Liver (tissue), 9 donors: Measurements from ENCODE around the gene MAML3. TPM values are rescaled to one million over a fixed set of nuclear protein-coding genes. Genes with fewer than 3 reads are reported as not detected.

Source experiments
- DNase-seq: peaks from one replicate; pipeline ENCODE4 v3.0.0-alpha.2; 2017; ENCODE audit warnings: low spot score
- H3K27ac ChIP-seq, 2 donors: one replicate each; pipeline ENCODE4 v1.7.0; 2013; ENCODE audit warnings: inconsistent platforms in 2 of 2, low read length in 2 of 2, control low read depth in 1 of 2, low read depth in 1 of 2, mild to moderate bottlenecking in 1 of 2
- H3K27me3 ChIP-seq, 4 donors: one replicate each; pipeline versions ENCODE4 v1.6.1 to v1.7.0; 2013; ENCODE audit warnings: low read length in 3 of 4, inconsistent platforms in 1 of 4, mild to moderate bottlenecking in 1 of 4, moderate library complexity in 1 of 4; ENCODE audit not compliant: control insufficient read depth in 4 of 4, insufficient read depth in 4 of 4
- H3K36me3 ChIP-seq, 4 donors: one replicate each; pipeline versions ENCODE4 v1.6.1 to v1.7.0; 2013; ENCODE audit warnings: low read length in 3 of 4, mild to moderate bottlenecking in 3 of 4, low read depth in 1 of 4, moderate library complexity in 1 of 4; ENCODE audit not compliant: control insufficient read depth in 4 of 4, insufficient read depth in 3 of 4
- H3K4me1 ChIP-seq, 4 donors: one replicate each; pipeline versions ENCODE4 v1.6.1 to v1.7.0; 2013; ENCODE audit warnings: low read length in 3 of 4, mild to moderate bottlenecking in 3 of 4, moderate library complexity in 1 of 4; ENCODE audit not compliant: control insufficient read depth in 4 of 4, insufficient read depth in 4 of 4
- H3K4me3 ChIP-seq, 3 donors: one replicate each; pipeline versions ENCODE4 v1.6.1 to v1.7.0; 2013; ENCODE audit warnings: low read length in 3 of 3, control low read depth in 1 of 3, low read depth in 1 of 3, mild to moderate bottlenecking in 1 of 3
- H3K9ac ChIP-seq, 2 donors: one replicate each; pipeline ENCODE4 v1.7.0; 2013; ENCODE audit warnings: low read length in 2 of 2, mild to moderate bottlenecking in 2 of 2, moderate library complexity in 2 of 2, control low read depth in 1 of 2, low read depth in 1 of 2
- H3K9me3 ChIP-seq, 4 donors: one replicate each; pipeline versions ENCODE4 v1.6.1 to v1.7.0; 2013; ENCODE audit warnings: low read length in 3 of 4; ENCODE audit not compliant: control insufficient read depth in 4 of 4
- EGR1 ChIP-seq, 2 donors: IDR thresholded peaks; 2 replicates each; pipeline ENCODE4 v1.6.1; 2016 to 2018; ENCODE audit warnings: antibody characterized with exemption in 2 of 2, low read depth in 2 of 2
- FOXA1 ChIP-seq: IDR thresholded peaks from 2 replicates; pipeline ENCODE4 v1.6.1; 2016; ENCODE audit warnings: antibody characterized with exemption
- FOXA2 ChIP-seq: IDR thresholded peaks from 2 replicates; pipeline ENCODE4 v1.6.1; 2016; ENCODE audit warnings: antibody characterized with exemption
- GABPA ChIP-seq, 2 donors: IDR thresholded peaks in 1 of 2; conservative IDR thresholded peaks in 1 of 2; 2 replicates each; pipeline ENCODE4 v1.6.1; 2016; ENCODE audit warnings: antibody characterized with exemption in 2 of 2, mild to moderate bottlenecking in 1 of 2, moderate library complexity in 1 of 2
- HNF4A ChIP-seq, 2 donors: conservative IDR thresholded peaks; 2 replicates each; pipeline ENCODE4 v1.6.1; 2016; ENCODE audit warnings: antibody characterized with exemption in 2 of 2, mild to moderate bottlenecking in 2 of 2
- HNF4G ChIP-seq: IDR thresholded peaks from 2 replicates; pipeline ENCODE4 v1.6.1; 2016; ENCODE audit warnings: antibody characterized with exemption
- JUND ChIP-seq, 2 donors: IDR thresholded peaks; 2 replicates each; pipeline ENCODE4 v1.6.1; 2016; ENCODE audit warnings: antibody characterized with exemption in 2 of 2
- NR2F2 ChIP-seq: IDR thresholded peaks from 2 replicates; pipeline ENCODE4 v1.6.1; 2016; ENCODE audit warnings: antibody characterized with exemption
- RAD21 ChIP-seq, 2 donors: IDR thresholded peaks; 2 replicates each; pipeline ENCODE4 v1.6.1; 2016; ENCODE audit warnings: antibody characterized with exemption in 2 of 2, mild to moderate bottlenecking in 2 of 2
- RXRA ChIP-seq, 2 donors: IDR thresholded peaks; 2 replicates each; pipeline ENCODE4 v1.6.1; 2017 to 2018; ENCODE audit warnings: antibody characterized with exemption in 2 of 2, mild to moderate bottlenecking in 1 of 2
- SP1 ChIP-seq: IDR thresholded peaks from 2 replicates; pipeline ENCODE4 v1.6.1; 2018; ENCODE audit warnings: antibody characterized with exemption, mild to moderate bottlenecking
- TAF1 ChIP-seq: conservative IDR thresholded peaks from 2 replicates; pipeline ENCODE4 v1.6.1; 2016; ENCODE audit warnings: antibody characterized with exemption, mild to moderate bottlenecking
- YY1 ChIP-seq: IDR thresholded peaks from 2 replicates; pipeline ENCODE4 v1.6.1; 2016; ENCODE audit warnings: antibody characterized with exemption, mild to moderate bottlenecking
- WGBS: extraction: QIAGEN DNeasy Blood & Tissue Kit; methylation state at CpG from one replicate; pipeline ENCODE4 v1.1.7; 2013; 5-methylcytosine and 5-hydroxymethylcytosine counted together
- polyA plus RNA-seq, 2 donors: library from polyadenylated mRNA; stranded (reverse) in 1 of 2; unstranded in 1 of 2; fragments of 200-250 nt in 1 of 2; fragments of >200 nt in 1 of 2; fragmentation: Nextera tagmentation in 1 of 2; extraction: Ambion mirVana in 1 of 2; gene quantifications; one replicate each; pipeline versions ENCODE4 v1.2.1 to v1.2.3, GENCODE V29; 2013 to 2015
- total RNA-seq, 2 donors: library from RNA; depleted of rRNA; stranded (reverse); fragments of >200 nt; gene quantifications; one replicate each; pipeline ENCODE4 v1.2.3, GENCODE V29; 2014
- TF ChIP-seq, protein P1 (sequence below): IDR thresholded peaks from 2 replicates; pipeline ENCODE4 v1.6.1; 2016; ENCODE audit warnings: antibody characterized with exemption
- TF ChIP-seq, protein P2 (sequence below): IDR thresholded peaks from 2 replicates; pipeline ENCODE4 v1.6.1; 2016; ENCODE audit warnings: antibody characterized with exemption
- TF ChIP-seq, protein P3 (sequence below): IDR thresholded peaks from 2 replicates; pipeline ENCODE4 v1.6.1; 2016; ENCODE audit warnings: antibody characterized with exemption
- TF ChIP-seq, protein P4 (sequence below): fragments of 150-350 bp; IDR thresholded peaks from 2 replicates; pipeline ENCODE4 v1.5.1; 2017; ENCODE audit warnings: improper control_type of control experiment, low read depth, low read length; ENCODE audit not compliant: missing input control
- TF ChIP-seq, protein P5 (sequence below): IDR thresholded peaks from 2 replicates; pipeline ENCODE4 v1.6.1; 2016; ENCODE audit warnings: antibody characterized with exemption, mild to moderate bottlenecking
- donor health status: healthy.
- donor health status: healthy.
- donor health status: healthy.
- donor health status: healthy.
- donor health status: healthy.

MAML3 gene
- total and polyA plus RNA-seq, 4 donors: 1.3 to 4.3 (median 2.7) TPM

DNA sequence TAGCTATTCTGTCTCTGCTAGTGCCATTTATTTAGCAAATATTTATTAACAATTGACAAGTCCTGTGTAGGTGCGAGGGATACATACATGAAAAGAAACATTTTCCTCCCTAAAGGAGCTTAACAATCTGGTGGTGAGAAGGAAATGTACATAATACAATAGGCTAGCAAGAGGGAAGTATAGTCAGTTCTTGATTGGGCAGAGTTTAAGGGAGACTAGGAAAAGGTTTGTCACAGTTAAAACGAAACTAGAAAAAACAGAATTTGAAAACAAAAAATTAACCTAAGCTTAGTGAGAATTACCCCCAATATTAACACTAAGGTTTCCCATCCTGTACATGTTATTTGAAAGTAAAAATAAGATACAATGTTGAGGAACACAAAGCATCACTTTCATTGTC lies 8.6 kb upstream of the MAML3 start:
- no peak overlapping the region for H3K9ac ChIP-seq
- peaks cover 2 to 12% (median 5%) of the 10 kb centered on the region in 4 donors for H3K4me1 ChIP-seq
- no peaks in the 10 kb centered on the region for H3K36me3 ChIP-seq
- no peaks in the 10 kb centered on the region for H3K9me3 ChIP-seq
- H3K4me3 ChIP-seq: no peak overlapping the region
- TF ChIP-seq, protein P1, sequence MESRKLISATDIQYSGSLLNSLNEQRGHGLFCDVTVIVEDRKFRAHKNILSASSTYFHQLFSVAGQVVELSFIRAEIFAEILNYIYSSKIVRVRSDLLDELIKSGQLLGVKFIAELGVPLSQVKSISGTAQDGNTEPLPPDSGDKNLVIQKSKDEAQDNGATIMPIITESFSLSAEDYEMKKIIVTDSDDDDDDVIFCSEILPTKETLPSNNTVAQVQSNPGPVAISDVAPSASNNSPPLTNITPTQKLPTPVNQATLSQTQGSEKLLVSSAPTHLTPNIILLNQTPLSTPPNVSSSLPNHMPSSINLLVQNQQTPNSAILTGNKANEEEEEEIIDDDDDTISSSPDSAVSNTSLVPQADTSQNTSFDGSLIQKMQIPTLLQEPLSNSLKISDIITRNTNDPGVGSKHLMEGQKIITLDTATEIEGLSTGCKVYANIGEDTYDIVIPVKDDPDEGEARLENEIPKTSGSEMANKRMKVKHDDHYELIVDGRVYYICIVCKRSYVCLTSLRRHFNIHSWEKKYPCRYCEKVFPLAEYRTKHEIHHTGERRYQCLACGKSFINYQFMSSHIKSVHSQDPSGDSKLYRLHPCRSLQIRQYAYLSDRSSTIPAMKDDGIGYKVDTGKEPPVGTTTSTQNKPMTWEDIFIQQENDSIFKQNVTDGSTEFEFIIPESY: no peak
- TF ChIP-seq, protein P2, sequence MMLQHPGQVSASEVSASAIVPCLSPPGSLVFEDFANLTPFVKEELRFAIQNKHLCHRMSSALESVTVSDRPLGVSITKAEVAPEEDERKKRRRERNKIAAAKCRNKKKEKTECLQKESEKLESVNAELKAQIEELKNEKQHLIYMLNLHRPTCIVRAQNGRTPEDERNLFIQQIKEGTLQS: no peak
- TF ChIP-seq, protein P3, sequence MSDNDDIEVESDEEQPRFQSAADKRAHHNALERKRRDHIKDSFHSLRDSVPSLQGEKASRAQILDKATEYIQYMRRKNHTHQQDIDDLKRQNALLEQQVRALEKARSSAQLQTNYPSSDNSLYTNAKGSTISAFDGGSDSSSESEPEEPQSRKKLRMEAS: no peak
- TF ChIP-seq, protein P4, sequence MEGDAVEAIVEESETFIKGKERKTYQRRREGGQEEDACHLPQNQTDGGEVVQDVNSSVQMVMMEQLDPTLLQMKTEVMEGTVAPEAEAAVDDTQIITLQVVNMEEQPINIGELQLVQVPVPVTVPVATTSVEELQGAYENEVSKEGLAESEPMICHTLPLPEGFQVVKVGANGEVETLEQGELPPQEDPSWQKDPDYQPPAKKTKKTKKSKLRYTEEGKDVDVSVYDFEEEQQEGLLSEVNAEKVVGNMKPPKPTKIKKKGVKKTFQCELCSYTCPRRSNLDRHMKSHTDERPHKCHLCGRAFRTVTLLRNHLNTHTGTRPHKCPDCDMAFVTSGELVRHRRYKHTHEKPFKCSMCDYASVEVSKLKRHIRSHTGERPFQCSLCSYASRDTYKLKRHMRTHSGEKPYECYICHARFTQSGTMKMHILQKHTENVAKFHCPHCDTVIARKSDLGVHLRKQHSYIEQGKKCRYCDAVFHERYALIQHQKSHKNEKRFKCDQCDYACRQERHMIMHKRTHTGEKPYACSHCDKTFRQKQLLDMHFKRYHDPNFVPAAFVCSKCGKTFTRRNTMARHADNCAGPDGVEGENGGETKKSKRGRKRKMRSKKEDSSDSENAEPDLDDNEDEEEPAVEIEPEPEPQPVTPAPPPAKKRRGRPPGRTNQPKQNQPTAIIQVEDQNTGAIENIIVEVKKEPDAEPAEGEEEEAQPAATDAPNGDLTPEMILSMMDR: no peak
- TF ChIP-seq NR2F2 (no peak), EGR1 (IDR thresholded peaks at IDR 0.05; ENCODE audit: low read depth in 2 of 2) (no peak), SP1 (no peak), YY1 (no peak), RAD21 (IDR thresholded peaks at IDR 0.05) (no peak), FOXA1 (no peak), RXRA (IDR thresholded peaks at IDR 0.05) (no peak), JUND (IDR thresholded peaks at IDR 0.05) (no peak), GABPA (IDR thresholded peaks at IDR 0.05 in 1 of 2, conservative IDR thresholded peaks at IDR 0.05 in 1 of 2) (no peak), HNF4G (no peak), FOXA2 (no peak), HNF4A (conservative IDR thresholded peaks at IDR 0.05) (no peak), TAF1 (no peak)
- TF ChIP-seq, protein P5, sequence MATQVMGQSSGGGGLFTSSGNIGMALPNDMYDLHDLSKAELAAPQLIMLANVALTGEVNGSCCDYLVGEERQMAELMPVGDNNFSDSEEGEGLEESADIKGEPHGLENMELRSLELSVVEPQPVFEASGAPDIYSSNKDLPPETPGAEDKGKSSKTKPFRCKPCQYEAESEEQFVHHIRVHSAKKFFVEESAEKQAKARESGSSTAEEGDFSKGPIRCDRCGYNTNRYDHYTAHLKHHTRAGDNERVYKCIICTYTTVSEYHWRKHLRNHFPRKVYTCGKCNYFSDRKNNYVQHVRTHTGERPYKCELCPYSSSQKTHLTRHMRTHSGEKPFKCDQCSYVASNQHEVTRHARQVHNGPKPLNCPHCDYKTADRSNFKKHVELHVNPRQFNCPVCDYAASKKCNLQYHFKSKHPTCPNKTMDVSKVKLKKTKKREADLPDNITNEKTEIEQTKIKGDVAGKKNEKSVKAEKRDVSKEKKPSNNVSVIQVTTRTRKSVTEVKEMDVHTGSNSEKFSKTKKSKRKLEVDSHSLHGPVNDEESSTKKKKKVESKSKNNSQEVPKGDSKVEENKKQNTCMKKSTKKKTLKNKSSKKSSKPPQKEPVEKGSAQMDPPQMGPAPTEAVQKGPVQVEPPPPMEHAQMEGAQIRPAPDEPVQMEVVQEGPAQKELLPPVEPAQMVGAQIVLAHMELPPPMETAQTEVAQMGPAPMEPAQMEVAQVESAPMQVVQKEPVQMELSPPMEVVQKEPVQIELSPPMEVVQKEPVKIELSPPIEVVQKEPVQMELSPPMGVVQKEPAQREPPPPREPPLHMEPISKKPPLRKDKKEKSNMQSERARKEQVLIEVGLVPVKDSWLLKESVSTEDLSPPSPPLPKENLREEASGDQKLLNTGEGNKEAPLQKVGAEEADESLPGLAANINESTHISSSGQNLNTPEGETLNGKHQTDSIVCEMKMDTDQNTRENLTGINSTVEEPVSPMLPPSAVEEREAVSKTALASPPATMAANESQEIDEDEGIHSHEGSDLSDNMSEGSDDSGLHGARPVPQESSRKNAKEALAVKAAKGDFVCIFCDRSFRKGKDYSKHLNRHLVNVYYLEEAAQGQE: no peak
- no peaks in the 10 kb centered on the region for H3K27me3 ChIP-seq
- WGBS: 89% methylated on average over 2 of the region's 2 CpGs
- no peak for DNase-seq
- no peak overlapping the region for H3K27ac ChIP-seq
